Measurements from ENCODE around the gene CDH10. TPM values are rescaled to one million over a fixed set of nuclear protein-coding genes. Genes with fewer than 3 reads are reported as not detected.

The CDH10 gene
- total and polyA plus RNA-seq, 9 of the 15 experiments (the other 6 are each of a cell fraction or from before 2014, with no cell fraction given), result not detected

GRCh38 chr5:24589566-24589965 is 55.2 kb downstream of the CDH10 start (continued):
- no peak for TF ChIP-seq MECOM (CRISPR knock-in tag; IDR thresholded peaks at IDR 0.05)
- TF ChIP-seq KAT8 (IDR thresholded peaks at IDR 0.05; ENCODE audit: low read depth), result no peak

DNA sequence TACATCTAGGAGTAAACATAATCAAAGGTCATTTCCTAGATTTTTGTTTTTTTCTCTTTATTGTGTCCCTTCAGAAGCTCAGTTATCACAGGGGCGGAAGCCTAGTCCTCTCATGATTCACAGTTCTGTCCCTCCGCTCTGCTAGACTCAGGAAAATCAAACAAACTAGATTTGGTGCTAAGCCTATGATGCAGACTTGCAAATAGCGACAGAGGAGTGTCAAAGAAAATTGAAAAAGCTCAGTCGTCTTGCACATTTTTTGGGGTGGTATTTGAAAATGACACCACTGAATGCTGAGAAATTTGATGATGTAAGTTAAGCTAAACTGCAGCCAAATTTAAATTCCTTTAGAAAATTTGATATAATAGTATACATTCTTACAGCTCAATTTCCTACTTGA is 59.0 kb downstream of the CDH10 start:
- H4K20me1 ChIP-seq (replicated peaks; ENCODE audit: control insufficient read depth, insufficient read depth, low read length), result no peaks in the 10 kb centered on the region
- no peaks in the 10 kb centered on the region for H3K27me3 ChIP-seq (ENCODE audit: control insufficient read depth in 2 of 2, insufficient read depth in 2 of 2, low read length in 2 of 2)
- no peak overlapping the region for H2AFZ ChIP-seq (ENCODE audit: low read depth, low read length)
- intact Hi-C loops (cut with micrococcal nuclease), result no loop called here
- H3K9me1 ChIP-seq (ENCODE audit: control insufficient read depth, insufficient read depth, low read length), result no peaks in the 10 kb centered on the region
- H3K4me1 ChIP-seq (replicated peaks in 1 of 2; ENCODE audit: control insufficient read depth in 2 of 2, insufficient read depth in 2 of 2, low read length in 2 of 2), result no peaks in the 10 kb centered on the region
- ATAC-seq (no peak), FAIRE-seq (no peak), DNase-seq (ENCODE audit: extremely low read depth in 1 of 4, low spot score in 3 of 4) (no peak)
- POLR2A ChIA-PET, result no interaction called here
- H3K27ac ChIP-seq (ENCODE audit: extremely low read depth, low read depth, low read length), result no peak overlapping the region
- H3K79me2 ChIP-seq (ENCODE audit: control insufficient read depth, insufficient read depth, low read length), result no peaks in the 10 kb centered on the region
- 0% methylated on average over 4 of the region's 4 CpGs for WGBS (ENCODE audit: insufficient coverage, low coverage, missing lambda C conversion rate)
- H3K36me3 ChIP-seq (ENCODE audit: control insufficient read depth, insufficient read depth, low read length), result no peaks in the 10 kb centered on the region
- no TSS peak for BruUV-seq (replicated peaks)
- no peak overlapping the region for H3K4me2 ChIP-seq (ENCODE audit: insufficient read depth, low read length)
- CTCF ChIA-PET (ENCODE audit: low intra/inter-chr PET ratio), result no interaction called here
- H3K4me3 ChIP-seq, result no peak overlapping the region
- in situ Hi-C loops (cut with MboI), result no loop called here
- TF ChIP-seq ZNF780A (CRISPR knock-in tag; IDR thresholded peaks at IDR 0.05) (no peak), KLF6 (CRISPR knock-in tag; IDR thresholded peaks at IDR 0.05; ENCODE audit: borderline replicate concordance) (no peak), ZFP30 (CRISPR knock-in tag; IDR thresholded peaks at IDR 0.05; ENCODE audit: borderline replicate concordance) (no peak), ZNF197 (CRISPR knock-in tag; IDR thresholded peaks at IDR 0.05; ENCODE audit: low read depth) (no peak), ZC3H11A (IDR thresholded peaks at IDR 0.05; ENCODE audit: low read depth, low read length) (no peak), RFX1 (IDR thresholded peaks at IDR 0.05) (no peak), NR4A1 (CRISPR knock-in tag; IDR thresholded peaks at IDR 0.05) (no peak), NR4A1 (tag; IDR thresholded peaks at IDR 0.05) (no peak)
- TF ChIP-seq, protein P1, sequence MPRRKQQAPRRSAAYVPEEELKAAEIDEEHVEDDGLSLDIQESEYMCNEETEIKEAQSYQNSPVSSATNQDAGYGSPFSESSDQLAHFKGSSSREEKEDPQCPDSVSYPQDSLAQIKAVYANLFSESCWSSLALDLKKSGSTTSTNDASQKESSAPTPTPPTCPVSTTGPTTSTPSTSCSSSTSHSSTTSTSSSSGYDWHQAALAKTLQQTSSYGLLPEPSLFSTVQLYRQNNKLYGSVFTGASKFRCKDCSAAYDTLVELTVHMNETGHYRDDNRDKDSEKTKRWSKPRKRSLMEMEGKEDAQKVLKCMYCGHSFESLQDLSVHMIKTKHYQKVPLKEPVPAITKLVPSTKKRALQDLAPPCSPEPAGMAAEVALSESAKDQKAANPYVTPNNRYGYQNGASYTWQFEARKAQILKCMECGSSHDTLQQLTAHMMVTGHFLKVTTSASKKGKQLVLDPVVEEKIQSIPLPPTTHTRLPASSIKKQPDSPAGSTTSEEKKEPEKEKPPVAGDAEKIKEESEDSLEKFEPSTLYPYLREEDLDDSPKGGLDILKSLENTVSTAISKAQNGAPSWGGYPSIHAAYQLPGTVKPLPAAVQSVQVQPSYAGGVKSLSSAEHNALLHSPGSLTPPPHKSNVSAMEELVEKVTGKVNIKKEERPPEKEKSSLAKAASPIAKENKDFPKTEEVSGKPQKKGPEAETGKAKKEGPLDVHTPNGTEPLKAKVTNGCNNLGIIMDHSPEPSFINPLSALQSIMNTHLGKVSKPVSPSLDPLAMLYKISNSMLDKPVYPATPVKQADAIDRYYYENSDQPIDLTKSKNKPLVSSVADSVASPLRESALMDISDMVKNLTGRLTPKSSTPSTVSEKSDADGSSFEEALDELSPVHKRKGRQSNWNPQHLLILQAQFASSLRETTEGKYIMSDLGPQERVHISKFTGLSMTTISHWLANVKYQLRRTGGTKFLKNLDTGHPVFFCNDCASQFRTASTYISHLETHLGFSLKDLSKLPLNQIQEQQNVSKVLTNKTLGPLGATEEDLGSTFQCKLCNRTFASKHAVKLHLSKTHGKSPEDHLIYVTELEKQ (CRISPR knock-in tag; IDR thresholded peaks at IDR 0.05), result no peak
- no peak overlapping the region for H3K9ac ChIP-seq (ENCODE audit: insufficient read depth in 1 of 2, low read depth in 2 of 2, low read length in 2 of 2)
- H3K9me3 ChIP-seq (replicated peaks; ENCODE audit: control insufficient read depth, insufficient read depth, low read depth, low read length), result no peaks in the 10 kb centered on the region

Measured in K562 (cell line).